AG04449 (cell line): ENCODE results near the gene ATP1A3.

Source experiments
- CTCF ChIA-PET: fragments of 350-600 bp; formaldehyde crosslinking; extraction: SDS; loops from one replicate; lab custom pipeline; 2021; ENCODE audit warnings: antibody characterized with exemption; lab: Yijun Ruan, JAX
- POLR2A ChIA-PET: fragments of 400-600, 350-600 bp; formaldehyde crosslinking; extraction: SDS; loops from one replicate; lab custom pipeline; 2020; ENCODE audit warnings: antibody characterized with exemption, inconsistent platforms; lab: Yijun Ruan, JAX
- DNase-seq: peaks from one replicate; pipeline ENCODE4 v3.0.0-alpha.2; 2010; ENCODE audit warnings: low read depth, low spot score
- H3K4me3 ChIP-seq: 2 replicates; pipeline ENCODE4 v1.5.1; 2011; ENCODE audit warnings: low read depth, mild to moderate bottlenecking, control low read depth, low read length
- TF ChIP-seq, protein P1 (sequence below): IDR thresholded peaks from one replicate; pipeline ENCODE4 v1.5.1; 2011; ENCODE audit warnings: mild to moderate bottlenecking, moderate library complexity, low read length, control low read depth, inconsistent platforms; ENCODE audit not compliant: insufficient read depth; ENCODE audit errors: missing control alignments

ATP1A3 gene

GRCh38 chr19:42005504-42005903, 11.5 kb upstream of the ATP1A3 start:
- POLR2A ChIA-PET: no interaction called here
- DNase-seq: no peak
- CTCF ChIA-PET: no interaction called here
- H3K4me3 ChIP-seq: no peak overlapping the region
- TF ChIP-seq, protein P1, sequence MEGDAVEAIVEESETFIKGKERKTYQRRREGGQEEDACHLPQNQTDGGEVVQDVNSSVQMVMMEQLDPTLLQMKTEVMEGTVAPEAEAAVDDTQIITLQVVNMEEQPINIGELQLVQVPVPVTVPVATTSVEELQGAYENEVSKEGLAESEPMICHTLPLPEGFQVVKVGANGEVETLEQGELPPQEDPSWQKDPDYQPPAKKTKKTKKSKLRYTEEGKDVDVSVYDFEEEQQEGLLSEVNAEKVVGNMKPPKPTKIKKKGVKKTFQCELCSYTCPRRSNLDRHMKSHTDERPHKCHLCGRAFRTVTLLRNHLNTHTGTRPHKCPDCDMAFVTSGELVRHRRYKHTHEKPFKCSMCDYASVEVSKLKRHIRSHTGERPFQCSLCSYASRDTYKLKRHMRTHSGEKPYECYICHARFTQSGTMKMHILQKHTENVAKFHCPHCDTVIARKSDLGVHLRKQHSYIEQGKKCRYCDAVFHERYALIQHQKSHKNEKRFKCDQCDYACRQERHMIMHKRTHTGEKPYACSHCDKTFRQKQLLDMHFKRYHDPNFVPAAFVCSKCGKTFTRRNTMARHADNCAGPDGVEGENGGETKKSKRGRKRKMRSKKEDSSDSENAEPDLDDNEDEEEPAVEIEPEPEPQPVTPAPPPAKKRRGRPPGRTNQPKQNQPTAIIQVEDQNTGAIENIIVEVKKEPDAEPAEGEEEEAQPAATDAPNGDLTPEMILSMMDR: no peak

- H3K4me3 ChIP-seq: no peak overlapping the region
- ChIA-PET POLR2A (no interaction called here), CTCF (interaction anchor here (2.1 kb wide), 1 partner anchor 31 kb away, joined by 7 read pairs; no protein-coding TSS in a partner anchor)
- DNase-seq: no peak
- TF ChIP-seq, protein P1: no peak
Measured at GRCh38 chr19:42003506-42004294, 9.7 kb upstream of the ATP1A3 start.

GRCh38 chr19:41999878-42000208, 5.8 kb upstream of the ATP1A3 start:
- no peak for DNase-seq
- TF ChIP-seq, protein P1: no peak
- H3K4me3 ChIP-seq: no peak overlapping the region
- ChIA-PET CTCF (interaction anchor here (0.8 to 5.2 kb wide), 6 partner anchors 11 to 41 kb away, joined by 3 to 37 read pairs (median 9); no protein-coding TSS in a partner anchor), POLR2A (no interaction called here)

GRCh38 chr19:41999071-41999877, 5.2 kb upstream of the ATP1A3 start:
- DNase-seq: no peak
- TF ChIP-seq, protein P1: no peak
- POLR2A ChIA-PET: no interaction called here
- CTCF ChIA-PET: interaction anchor here (0.9 to 5.2 kb wide), 7 partner anchors 9 to 46 kb away, joined by 3 to 37 read pairs (median 7); no protein-coding TSS in a partner anchor
- no peak overlapping the region for H3K4me3 ChIP-seq

GRCh38 chr19:41998246-41999020, 4.4 kb upstream of the ATP1A3 start:
- no peak for DNase-seq
- ChIA-PET CTCF (interaction anchor here (0.6 to 5.2 kb wide), 10 partner anchors 10 to 70 kb away, joined by 3 to 37 read pairs (median 5); no protein-coding TSS in a partner anchor), POLR2A (interaction anchor here (1.5 kb wide), 1 partner anchor 39 kb away, joined by 5 read pairs; the partner anchor contains the start of gene RABAC1)
- H3K4me3 ChIP-seq: no peak overlapping the region
- TF ChIP-seq, protein P1: peak; percentile 87
